SK-N-SH (cell line): ENCODE measurements around the gene KCNK5. TPM values are rescaled to one million over a fixed set of nuclear protein-coding genes. Genes with fewer than 3 reads are reported as not detected.

Experiments used
- CTCF ChIA-PET: fragments of 300-600, 350-600 bp; formaldehyde crosslinking; extraction: SDS; loops from one replicate; lab custom pipeline; 2021; lab: Yijun Ruan, JAX
- POLR2A ChIA-PET: fragments of 350-600 bp; sonication (Branson Sonifier 250); formaldehyde crosslinking; extraction: SDS; loops from one replicate; lab custom pipeline; 2020; ENCODE audit warnings: antibody characterized with exemption, inconsistent platforms; lab: Yijun Ruan, JAX
- DNase-seq: peaks from one replicate; pipeline ENCODE4 v3.0.0; 2012
- H2AFZ ChIP-seq: fragments of 200-600 bp; sonication (generic); 2 replicates; pipeline ENCODE4 v1.8.1; 2016; ENCODE audit warnings: antibody characterized with exemption, mild to moderate bottlenecking, low read depth
- H3F3A ChIP-seq: fragments of 200-600 bp; sonication (generic); replicated peaks from 2 replicates; pipeline ENCODE3; 2016; ENCODE audit warnings: antibody characterized with exemption, mild to moderate bottlenecking; ENCODE audit not compliant: insufficient read depth
- H3K27ac ChIP-seq, 2 experiments: fragments of 200-500 bp in 1 of 2; fragments of 200-600 bp in 1 of 2; sonication (Bioruptor generic) in 1 of 2; sonication (generic), shearing (Covaris generic) in 1 of 2; 2 replicates each; pipeline versions ENCODE4 v1.5.1 to v1.6.1; 2014 to 2016; ENCODE audit warnings: low read depth in 2 of 2, inconsistent platforms in 1 of 2, low read length in 1 of 2, mild to moderate bottlenecking in 1 of 2, mixed read lengths in 1 of 2
- H3K27me3 ChIP-seq: fragments of 200-600 bp; sonication (generic), shearing (Covaris generic); 2 replicates; pipeline ENCODE4 v1.6.1; 2016; ENCODE audit warnings: mixed run types; ENCODE audit not compliant: insufficient read depth
- H3K36me3 ChIP-seq, 2 experiments: fragments of 200-500 bp in 1 of 2; fragments of 200-600 bp in 1 of 2; sonication (Bioruptor generic) in 1 of 2; sonication (generic) in 1 of 2; replicated peaks in 1 of 2; 2 replicates each; pipeline versions ENCODE3 to v1.5.1; 2014 to 2016; ENCODE audit warnings: low read length in 1 of 2, mild to moderate bottlenecking in 1 of 2; ENCODE audit not compliant: insufficient read depth in 2 of 2, control insufficient read depth in 1 of 2
- H3K4me1 ChIP-seq, 2 experiments: fragments of 200-500 bp in 1 of 2; fragments of 200-600 bp in 1 of 2; sonication (Bioruptor generic) in 1 of 2; sonication (generic), shearing (Covaris generic) in 1 of 2; 2 replicates each; pipeline versions ENCODE4 v1.5.1 to v1.6.1; 2014 to 2016; ENCODE audit warnings: low read depth in 1 of 2, low read length in 1 of 2, mixed run types in 1 of 2; ENCODE audit not compliant: insufficient read depth in 2 of 2, control insufficient read depth in 1 of 2
- H3K4me2 ChIP-seq: fragments of 200-600 bp; sonication (generic), shearing (Covaris generic); 2 replicates; pipeline ENCODE4 v1.6.1; 2017; ENCODE audit warnings: mixed run types
- H3K4me3 ChIP-seq, 2 experiments: fragments of 200-500 bp in 1 of 2; fragments of 200-600 bp in 1 of 2; sonication (Bioruptor generic) in 1 of 2; sonication (generic), shearing (Covaris generic) in 1 of 2; 2 replicates each; pipeline versions ENCODE4 v1.5.1 to v1.8.1; 2014 to 2016; ENCODE audit warnings: low read depth in 2 of 2, inconsistent platforms in 1 of 2, low read length in 1 of 2, mild to moderate bottlenecking in 1 of 2, mixed read lengths in 1 of 2, moderate library complexity in 1 of 2
- H3K79me2 ChIP-seq: fragments of 200-600 bp; sonication (generic); 2 replicates; pipeline ENCODE4 v1.8.1; 2017; ENCODE audit warnings: mild to moderate bottlenecking; ENCODE audit not compliant: insufficient read depth
- H3K9ac ChIP-seq: fragments of 200-600 bp; sonication (generic); 2 replicates; pipeline ENCODE4 v1.6.1; 2017; ENCODE audit warnings: mixed run types
- H3K9me2 ChIP-seq: fragments of 200-600 bp; sonication (generic); 2 replicates; pipeline ENCODE4 v1.6.1; 2017; ENCODE audit warnings: mixed run types
- H3K9me3 ChIP-seq: fragments of 200-600 bp; sonication (generic); 2 replicates; pipeline ENCODE4 v1.6.1; 2017; ENCODE audit warnings: mixed run types, mild to moderate bottlenecking, moderate library complexity
- H4K20me1 ChIP-seq: fragments of 200-600 bp; sonication (generic); 2 replicates; pipeline ENCODE4 v1.6.1; 2017; ENCODE audit warnings: mild to moderate bottlenecking, mixed run types; ENCODE audit not compliant: insufficient read depth
- CHD2 ChIP-seq: fragments of 150-350 bp; IDR thresholded peaks from 2 replicates; pipeline ENCODE4 v1.6.1; 2018; ENCODE audit warnings: low read length; ENCODE audit not compliant: partially characterized antibody
- EP300 ChIP-seq, 2 experiments: IDR thresholded peaks; 2 replicates each; pipeline versions ENCODE4 v1.4.0 to v1.6.1; 2012; ENCODE audit warnings: borderline replicate concordance in 1 of 2, low read depth in 1 of 2, low read length in 1 of 2
- FOXJ3 ChIP-seq: sonication (generic); formaldehyde crosslinking; IDR thresholded peaks from 2 replicates; pipeline ENCODE4 v1.5.1; 2020; ENCODE audit warnings: mild to moderate bottlenecking, missing genetic modification reagents
- FOXM1 ChIP-seq: IDR thresholded peaks from 2 replicates; pipeline ENCODE4 v1.4.0; 2012; ENCODE audit warnings: low read depth, mild to moderate bottlenecking
- JUND ChIP-seq: IDR thresholded peaks from 2 replicates; pipeline ENCODE4 v1.4.0; 2012
- MAX ChIP-seq: IDR thresholded peaks from 2 replicates; pipeline ENCODE4 v1.4.0; 2012; ENCODE audit warnings: low read depth
- MEF2A ChIP-seq: IDR thresholded peaks from 2 replicates; pipeline ENCODE4 v1.4.0; 2012; ENCODE audit warnings: low read depth, borderline replicate concordance
- MXI1 ChIP-seq: IDR thresholded peaks from 2 replicates; pipeline ENCODE4 v1.6.1; 2012; ENCODE audit warnings: mild to moderate bottlenecking, low read depth, low read length, improper control_type of control experiment
- NFIC ChIP-seq: IDR thresholded peaks from 2 replicates; pipeline ENCODE4 v1.4.0; 2012; ENCODE audit warnings: borderline replicate concordance
- NRF1 ChIP-seq: IDR thresholded peaks from 2 replicates; pipeline ENCODE4 v1.6.1; 2012; ENCODE audit warnings: low read depth, mild to moderate bottlenecking, low read length
- PBX3 ChIP-seq: IDR thresholded peaks from 2 replicates; pipeline ENCODE4; 2012
- RAD21 ChIP-seq: IDR thresholded peaks from 2 replicates; pipeline ENCODE4 v1.6.1; 2012; ENCODE audit warnings: mild to moderate bottlenecking, low read length
- RXRA ChIP-seq: IDR thresholded peaks from 2 replicates; pipeline ENCODE4 v1.4.0; 2012; ENCODE audit warnings: low read depth, mild to moderate bottlenecking, borderline replicate concordance
- SIN3A ChIP-seq: IDR thresholded peaks from 2 replicates; pipeline ENCODE4 v1.6.1; 2012; ENCODE audit warnings: low read depth, mild to moderate bottlenecking, low read length, moderate library complexity, borderline replicate concordance
- SMC3 ChIP-seq: IDR thresholded peaks from 2 replicates; pipeline ENCODE4 v1.6.1; 2012; ENCODE audit warnings: low read depth, low read length, improper control_type of control experiment
- TAF1 ChIP-seq: IDR thresholded peaks from 2 replicates; pipeline ENCODE4 v1.6.1; 2012; ENCODE audit warnings: low read depth, mild to moderate bottlenecking, low read length, moderate library complexity, borderline replicate concordance
- TEAD4 ChIP-seq: IDR thresholded peaks from 2 replicates; pipeline ENCODE4 v1.4.0; 2012; ENCODE audit warnings: mild to moderate bottlenecking, borderline replicate concordance; ENCODE audit not compliant: insufficient read depth
- ZBTB33 ChIP-seq: IDR thresholded peaks from 2 replicates; pipeline ENCODE4 v1.4.0; 2012; ENCODE audit warnings: low read depth, borderline replicate concordance
- WGBS: methylation state at CpG from one replicate; pipeline ENCODE4 v1.1.6; 2017; ENCODE audit warnings: low lambda C conversion rate; 5-methylcytosine and 5-hydroxymethylcytosine counted together
- polyA plus RNA-seq, 3 experiments: library from polyadenylated mRNA; depleted of rRNA; stranded (reverse); fragments of >200 nt; gene quantifications; 2 replicates each; pipeline ENCODE4 v1.2.3, GENCODE V29; 2012
- TF ChIP-seq, protein P1 (sequence below): IDR thresholded peaks from 2 replicates; pipeline ENCODE4 v1.6.1; 2012; ENCODE audit warnings: mild to moderate bottlenecking, low read depth, low read length, moderate library complexity
- TF ChIP-seq, protein P2 (sequence below): fragments of 150-350 bp; IDR thresholded peaks from 2 replicates; pipeline ENCODE4 v1.6.1; 2017; ENCODE audit warnings: antibody characterized with exemption, low read length, low read depth, borderline replicate concordance

Gene KCNK5
- polyA plus RNA-seq, 1 of the 3 experiments (the other 2 are of a cell fraction): not detected

GRCh38 chr6:39214120-39214813, 15.0 kb downstream of the KCNK5 start:
- no peaks in the 10 kb centered on the region for H3F3A ChIP-seq
- no peak overlapping the region for H2AFZ ChIP-seq
- no peaks in the 10 kb centered on the region for H4K20me1 ChIP-seq
- no peaks in the 10 kb centered on the region for H3K36me3 ChIP-seq
- no peak overlapping the region for H3K4me3 ChIP-seq
- H3K27me3 ChIP-seq: no peaks in the 10 kb centered on the region
- TF ChIP-seq SIN3A: no peak
- TF ChIP-seq, protein P1, sequence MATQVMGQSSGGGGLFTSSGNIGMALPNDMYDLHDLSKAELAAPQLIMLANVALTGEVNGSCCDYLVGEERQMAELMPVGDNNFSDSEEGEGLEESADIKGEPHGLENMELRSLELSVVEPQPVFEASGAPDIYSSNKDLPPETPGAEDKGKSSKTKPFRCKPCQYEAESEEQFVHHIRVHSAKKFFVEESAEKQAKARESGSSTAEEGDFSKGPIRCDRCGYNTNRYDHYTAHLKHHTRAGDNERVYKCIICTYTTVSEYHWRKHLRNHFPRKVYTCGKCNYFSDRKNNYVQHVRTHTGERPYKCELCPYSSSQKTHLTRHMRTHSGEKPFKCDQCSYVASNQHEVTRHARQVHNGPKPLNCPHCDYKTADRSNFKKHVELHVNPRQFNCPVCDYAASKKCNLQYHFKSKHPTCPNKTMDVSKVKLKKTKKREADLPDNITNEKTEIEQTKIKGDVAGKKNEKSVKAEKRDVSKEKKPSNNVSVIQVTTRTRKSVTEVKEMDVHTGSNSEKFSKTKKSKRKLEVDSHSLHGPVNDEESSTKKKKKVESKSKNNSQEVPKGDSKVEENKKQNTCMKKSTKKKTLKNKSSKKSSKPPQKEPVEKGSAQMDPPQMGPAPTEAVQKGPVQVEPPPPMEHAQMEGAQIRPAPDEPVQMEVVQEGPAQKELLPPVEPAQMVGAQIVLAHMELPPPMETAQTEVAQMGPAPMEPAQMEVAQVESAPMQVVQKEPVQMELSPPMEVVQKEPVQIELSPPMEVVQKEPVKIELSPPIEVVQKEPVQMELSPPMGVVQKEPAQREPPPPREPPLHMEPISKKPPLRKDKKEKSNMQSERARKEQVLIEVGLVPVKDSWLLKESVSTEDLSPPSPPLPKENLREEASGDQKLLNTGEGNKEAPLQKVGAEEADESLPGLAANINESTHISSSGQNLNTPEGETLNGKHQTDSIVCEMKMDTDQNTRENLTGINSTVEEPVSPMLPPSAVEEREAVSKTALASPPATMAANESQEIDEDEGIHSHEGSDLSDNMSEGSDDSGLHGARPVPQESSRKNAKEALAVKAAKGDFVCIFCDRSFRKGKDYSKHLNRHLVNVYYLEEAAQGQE: no peak
- TF ChIP-seq, protein P2, sequence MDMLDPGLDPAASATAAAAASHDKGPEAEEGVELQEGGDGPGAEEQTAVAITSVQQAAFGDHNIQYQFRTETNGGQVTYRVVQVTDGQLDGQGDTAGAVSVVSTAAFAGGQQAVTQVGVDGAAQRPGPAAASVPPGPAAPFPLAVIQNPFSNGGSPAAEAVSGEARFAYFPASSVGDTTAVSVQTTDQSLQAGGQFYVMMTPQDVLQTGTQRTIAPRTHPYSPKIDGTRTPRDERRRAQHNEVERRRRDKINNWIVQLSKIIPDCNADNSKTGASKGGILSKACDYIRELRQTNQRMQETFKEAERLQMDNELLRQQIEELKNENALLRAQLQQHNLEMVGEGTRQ: no peak
- no peak for TF ChIP-seq EP300 (IDR thresholded peaks at IDR 0.05; ENCODE audit: borderline replicate concordance in 1 of 2, low read depth in 1 of 2, low read length in 1 of 2)
- no peak for TF ChIP-seq FOXM1
- no peak for TF ChIP-seq ZBTB33
- no peak for TF ChIP-seq FOXJ3 (CRISPR knock-in tag)
- no peak for TF ChIP-seq PBX3
- no peak for TF ChIP-seq RXRA
- TF ChIP-seq NRF1: no peak
- no peak for TF ChIP-seq MXI1
- no peak for TF ChIP-seq CHD2
- TF ChIP-seq TEAD4: no peak
- TF ChIP-seq JUND: no peak
- no peak for TF ChIP-seq NFIC
- no peak for TF ChIP-seq RAD21
- TF ChIP-seq TAF1: no peak
- TF ChIP-seq MEF2A: no peak
- TF ChIP-seq MAX: no peak
- TF ChIP-seq SMC3: no peak
- POLR2A ChIA-PET: interaction anchor here (0.6 kb wide), 1 partner anchor 50 kb away, joined by 4 read pairs; no protein-coding TSS in a partner anchor
- H3K79me2 ChIP-seq: no peaks in the 10 kb centered on the region
- no peak overlapping the region for H3K9ac ChIP-seq
- CTCF ChIA-PET: no interaction called here
- no peaks in the 10 kb centered on the region for H3K9me2 ChIP-seq
- H3K4me2 ChIP-seq: no peak overlapping the region
- H3K27ac ChIP-seq: no peak overlapping the region
- no peaks in the 10 kb centered on the region for H3K9me3 ChIP-seq
- 31% methylated on average over 6 of the region's 8 CpGs for WGBS
- H3K4me1 ChIP-seq: no peaks in the 10 kb centered on the region
- DNase-seq: no peak
